ENCODE results near the gene TRIM8.

The TRIM8 gene

GRCh38 chr10:102598243-102598642 is 46.0 kb upstream of the TRIM8 start:
- H3K4me3 ChIP-seq (ENCODE audit: low read depth, low read length) = no peak overlapping the region
- no peak for DNase-seq (ENCODE audit: low read depth)
- TF ChIP-seq CTCF (IDR thresholded peaks at IDR 0.05; ENCODE audit: low read depth, low read length) = no peak
- no peak for TF ChIP-seq MYC (IDR thresholded peaks at IDR 0.05; ENCODE audit: low read depth, low read length)
- no peak for TF ChIP-seq MAX (IDR thresholded peaks at IDR 0.05; ENCODE audit: low read depth, low read length)
- no peak for TF ChIP-seq POLR2A (IDR thresholded peaks at IDR 0.05; ENCODE audit: extremely low read depth, insufficient read length)

- H3K4me3 ChIP-seq (ENCODE audit: low read depth, low read length) = no peak overlapping the region
- peak; percentile 86 for DNase-seq (ENCODE audit: low read depth)
- TF ChIP-seq MAX (IDR thresholded peaks at IDR 0.05; ENCODE audit: low read depth, low read length) (no peak), MYC (IDR thresholded peaks at IDR 0.05; ENCODE audit: low read depth, low read length) (no peak), POLR2A (IDR thresholded peaks at IDR 0.05; ENCODE audit: extremely low read depth, insufficient read length) (no peak), CTCF (IDR thresholded peaks at IDR 0.05; ENCODE audit: low read depth, low read length) (no peak)
Observed at GRCh38 chr10:102599565-102600327, 44.5 kb upstream of the TRIM8 start.

- TF ChIP-seq POLR2A (IDR thresholded peaks at IDR 0.05; ENCODE audit: extremely low read depth, insufficient read length) (no peak), CTCF (IDR thresholded peaks at IDR 0.05; ENCODE audit: low read depth, low read length) (no peak)
- no peak for DNase-seq (ENCODE audit: low read depth)
- H3K4me3 ChIP-seq (ENCODE audit: low read depth, low read length) = no peak overlapping the region
Observed at GRCh38 chr10:102600816-102601215, 43.5 kb upstream of the TRIM8 start.

GRCh38 chr10:102601639-102602038 is 42.6 kb upstream of the TRIM8 start:
- TF ChIP-seq CTCF (IDR thresholded peaks at IDR 0.05; ENCODE audit: low read depth, low read length) (no peak), MAX (IDR thresholded peaks at IDR 0.05; ENCODE audit: low read depth, low read length) (no peak), MYC (IDR thresholded peaks at IDR 0.05; ENCODE audit: low read depth, low read length) (no peak), POLR2A (IDR thresholded peaks at IDR 0.05; ENCODE audit: extremely low read depth, insufficient read length) (no peak)
- H3K4me3 ChIP-seq (ENCODE audit: low read depth, low read length) = no peak overlapping the region
- no peak for DNase-seq (ENCODE audit: low read depth)

- no peak overlapping the region for H3K4me3 ChIP-seq (ENCODE audit: low read depth, low read length)
- TF ChIP-seq CTCF (IDR thresholded peaks at IDR 0.05; ENCODE audit: low read depth, low read length) (no peak), POLR2A (IDR thresholded peaks at IDR 0.05; ENCODE audit: extremely low read depth, insufficient read length) (no peak), MAX (IDR thresholded peaks at IDR 0.05; ENCODE audit: low read depth, low read length) (no peak), MYC (IDR thresholded peaks at IDR 0.05; ENCODE audit: low read depth, low read length) (no peak)
- no peak for DNase-seq (ENCODE audit: low read depth)
Observed at GRCh38 chr10:102602272-102603045, 41.8 kb upstream of the TRIM8 start.

Data from NB4 (cell line).